HG02678 (cell line): ENCODE results near the gene CACNG8.

ENCODE experiments used
- ATAC-seq: cut with Tn5 transposase; IDR thresholded peaks from one replicate; pipeline ENCODE4 v1.9.1; 2021; ENCODE audit warnings: mild to moderate bottlenecking, moderate library complexity; ENCODE audit not compliant: unreplicated experiment

The CACNG8 gene

DNA sequence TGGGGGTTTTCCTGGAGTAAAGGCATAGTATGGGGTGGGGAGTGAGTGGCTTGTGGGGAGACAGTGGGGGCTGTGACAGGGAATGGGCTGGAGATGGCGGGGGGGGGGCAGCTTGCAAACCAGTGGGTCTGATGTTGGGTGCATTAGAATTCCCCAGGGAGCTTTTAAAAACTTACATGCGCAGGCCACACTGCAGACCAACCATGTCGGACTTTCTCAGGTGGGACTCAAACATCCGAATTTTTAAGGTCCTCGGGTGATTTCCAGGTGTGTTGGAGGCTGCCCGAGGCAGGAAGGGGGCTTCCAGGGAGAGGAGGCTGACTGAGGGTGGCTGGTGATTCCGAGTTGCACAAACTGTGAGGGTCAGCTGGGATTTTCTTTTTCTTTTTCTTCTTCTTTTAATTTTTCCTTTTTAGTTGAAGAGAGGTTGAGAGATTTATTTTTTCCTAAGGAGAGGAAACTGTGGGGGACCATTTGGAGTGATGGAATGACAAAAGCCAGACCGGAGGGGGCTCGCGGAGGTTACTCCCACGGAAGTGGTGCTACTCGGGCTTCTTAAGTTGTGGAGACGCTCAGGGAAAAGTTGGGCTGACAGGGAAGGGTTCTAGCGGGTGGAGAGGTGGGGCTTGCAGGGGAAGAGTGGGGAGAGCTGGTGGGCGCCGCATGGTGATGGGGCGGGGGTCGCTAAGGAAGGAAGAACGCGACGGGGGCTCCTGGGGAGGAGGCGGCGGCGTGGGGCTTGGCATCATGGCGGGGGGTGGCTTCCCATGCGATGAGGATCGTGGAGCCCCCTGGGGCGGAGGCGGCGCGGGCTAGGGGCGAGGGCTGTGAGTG lies 997 bp upstream of the CACNG8 start:
- ATAC-seq, result no peak

DNA sequence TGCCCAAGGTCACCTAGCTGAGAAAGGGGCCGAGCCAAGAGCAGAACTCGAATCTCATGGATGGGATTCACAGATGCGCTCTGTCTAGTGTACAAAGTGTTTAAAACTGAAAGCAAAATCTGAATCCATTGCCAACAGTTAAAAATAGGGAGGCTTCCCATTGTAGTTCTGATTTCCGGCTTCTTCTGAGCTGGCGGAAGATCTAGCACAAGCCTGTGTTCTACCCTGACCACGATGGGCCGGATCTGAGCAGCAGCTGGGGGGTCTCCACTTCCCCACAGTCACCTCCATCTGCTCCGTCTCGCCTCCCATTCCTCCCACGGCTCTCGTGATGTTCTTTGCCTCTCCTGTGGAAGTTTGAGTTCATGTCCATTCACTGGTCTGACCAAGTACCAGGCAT lies 2.4 kb downstream of the CACNG8 start:
- ATAC-seq, result no peak

DNA sequence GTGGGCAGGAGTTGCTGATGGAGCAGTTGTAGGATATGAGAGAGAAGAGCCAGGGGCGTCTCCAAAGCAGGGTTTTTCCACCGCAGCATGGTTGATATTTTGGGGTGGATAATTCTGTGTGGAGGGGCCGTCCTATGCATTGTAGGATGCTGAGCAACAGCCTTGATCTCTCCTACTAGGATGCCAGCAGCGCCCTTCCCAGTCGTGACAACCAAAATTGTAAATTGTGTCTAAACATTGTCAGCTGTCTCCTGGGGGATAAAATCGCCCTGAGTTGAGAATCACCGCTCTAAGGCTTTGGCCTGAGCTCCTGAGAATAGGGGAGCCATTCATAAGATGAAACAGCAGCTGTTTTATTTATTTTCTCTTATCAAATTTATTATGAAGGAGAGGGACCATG lies 4.2 kb downstream of the CACNG8 start:
- ATAC-seq, result no peak

DNA sequence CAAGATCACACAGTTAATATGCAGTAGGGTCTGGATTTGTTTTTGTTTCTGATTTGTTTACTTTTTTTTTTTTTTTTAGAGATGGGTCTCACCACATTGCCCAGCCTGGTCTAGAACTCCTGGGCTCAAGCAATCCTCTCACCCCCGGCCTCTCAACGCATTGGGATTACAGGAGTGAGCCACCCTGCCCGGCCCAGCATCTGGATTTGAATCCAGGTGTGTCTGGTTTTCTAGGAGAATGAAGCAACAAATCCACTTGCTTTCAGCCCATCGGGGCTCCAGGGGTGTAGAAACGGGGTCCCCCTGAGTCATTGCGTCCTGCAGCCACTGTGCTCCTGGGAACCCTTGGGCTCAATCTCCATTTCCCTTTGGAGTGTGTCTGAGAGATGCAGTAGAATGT lies 6.6 kb downstream of the CACNG8 start:
- ATAC-seq, result no peak

DNA sequence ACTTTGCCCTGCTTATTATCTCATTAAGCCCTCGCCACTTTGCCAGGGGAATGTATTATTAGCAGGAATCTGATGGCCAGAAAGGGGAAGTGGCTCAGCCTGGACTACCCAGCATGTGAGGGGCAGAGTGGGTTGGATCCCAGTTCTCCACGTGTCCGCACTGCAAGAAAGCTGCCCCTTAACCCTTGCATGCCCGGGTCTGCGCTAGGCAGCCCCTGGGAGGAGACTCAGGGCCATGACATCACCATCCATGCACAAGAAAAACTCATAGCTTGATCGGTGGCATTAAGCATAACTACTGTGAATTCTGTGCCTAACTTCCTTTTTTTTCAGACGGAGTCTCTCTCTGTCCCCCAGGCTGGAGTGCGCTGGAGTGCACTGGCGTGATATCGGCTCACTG lies 8.9 kb downstream of the CACNG8 start:
- no peak for ATAC-seq

DNA sequence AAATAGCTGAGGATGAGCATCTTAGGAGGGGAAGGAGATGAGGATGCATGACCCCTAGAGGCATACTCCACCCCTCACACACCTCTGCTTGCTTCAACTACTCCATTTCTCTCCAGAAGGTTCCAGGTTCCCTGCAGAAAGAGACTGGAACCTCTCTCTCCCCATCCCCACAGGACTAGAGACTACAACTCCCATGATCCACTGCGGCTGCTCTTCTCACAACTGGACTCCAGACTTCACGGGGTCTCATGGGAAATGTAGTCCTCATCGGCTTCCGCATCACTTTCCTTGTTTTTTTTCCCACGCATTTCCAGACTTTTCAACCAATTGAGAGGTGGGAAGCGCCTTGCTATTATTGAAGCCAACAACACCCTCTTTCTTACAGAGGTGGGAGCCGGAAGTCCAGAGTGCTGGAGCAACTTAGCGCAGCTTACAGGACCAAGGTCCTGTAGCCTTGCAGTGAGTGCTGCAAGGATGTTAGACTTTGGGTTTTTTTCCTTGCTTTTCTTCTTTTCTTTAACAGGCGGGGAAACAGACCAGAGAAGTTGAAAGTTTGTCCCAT lies 14.8 kb downstream of the CACNG8 start:
- no peak for ATAC-seq

DNA sequence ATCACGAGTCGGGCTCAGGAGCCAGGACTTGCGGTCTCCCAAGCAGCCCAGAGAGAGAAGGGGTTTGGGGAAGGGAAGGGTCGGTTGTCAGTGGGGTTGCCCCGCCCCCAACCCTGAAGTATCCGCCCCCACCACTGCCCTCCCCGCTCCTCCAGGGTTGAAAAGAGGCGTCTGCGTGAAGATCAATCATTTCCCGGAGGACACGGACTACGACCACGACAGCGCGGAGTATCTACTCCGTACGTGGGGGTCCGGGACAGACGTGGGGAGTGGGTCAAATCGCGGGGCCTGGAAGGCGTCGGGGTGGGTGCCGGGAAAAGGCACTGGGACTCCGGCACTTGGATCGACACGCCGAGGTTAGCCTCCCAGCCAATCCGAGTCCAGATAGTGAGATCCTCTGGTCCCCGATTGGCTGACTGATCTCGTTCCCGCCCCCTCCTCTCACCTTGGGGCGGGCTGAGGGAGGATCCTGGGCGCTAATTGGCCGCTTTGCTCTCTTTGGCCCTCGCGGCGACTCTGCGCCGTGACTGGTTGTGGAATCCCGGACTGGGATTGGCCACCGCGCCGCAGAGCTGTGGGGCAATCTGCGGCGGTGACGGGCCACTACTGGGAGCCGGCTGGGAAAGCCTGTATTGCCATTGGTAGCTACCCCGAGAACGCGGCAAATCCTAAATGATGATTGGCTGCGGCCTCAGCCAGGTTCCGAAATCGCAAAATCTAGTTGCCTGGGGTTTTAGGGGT lies 15.4 kb downstream of the CACNG8 start:
- ATAC-seq, result no peak

DNA sequence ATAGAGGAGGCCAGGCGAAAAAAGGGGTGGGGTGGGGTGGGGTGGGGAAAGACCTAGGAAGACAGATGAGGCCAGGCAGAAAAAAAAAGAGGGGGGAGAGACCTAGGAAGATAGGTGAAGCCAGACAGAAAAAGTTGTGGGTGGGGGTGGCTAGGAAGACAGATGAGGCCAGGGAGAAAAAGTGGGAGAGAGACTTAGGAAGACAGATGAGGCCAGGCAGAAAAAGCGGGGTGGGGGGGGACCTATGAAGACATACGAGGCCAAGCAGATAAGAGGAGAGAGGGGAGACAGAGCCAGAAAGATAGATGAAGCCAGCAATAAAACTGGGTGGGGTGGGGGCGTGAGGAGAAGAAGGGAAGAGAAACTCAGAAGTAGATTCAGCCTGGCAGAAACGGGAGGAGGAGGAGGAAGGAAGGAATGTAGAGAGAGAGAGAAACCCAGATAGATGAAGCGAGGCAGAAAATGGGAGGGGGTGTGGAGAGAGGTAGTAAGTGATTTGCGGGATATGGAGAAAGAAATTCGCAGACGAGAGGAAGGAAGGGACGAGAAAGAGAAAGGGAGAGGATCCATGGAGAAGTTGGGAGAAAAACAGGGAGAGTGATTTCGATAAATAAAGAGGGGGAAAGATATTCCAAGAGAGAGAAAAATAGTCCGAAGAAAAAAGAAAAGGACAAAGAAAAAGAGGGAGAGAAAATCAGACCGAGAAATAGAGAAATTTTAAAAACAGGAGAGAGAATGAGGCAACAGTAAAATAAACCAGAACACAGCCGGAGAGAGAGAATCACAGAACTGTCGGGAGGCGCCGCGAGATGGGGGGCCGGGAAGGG lies 16.5 kb downstream of the CACNG8 start:
- no peak for ATAC-seq

DNA sequence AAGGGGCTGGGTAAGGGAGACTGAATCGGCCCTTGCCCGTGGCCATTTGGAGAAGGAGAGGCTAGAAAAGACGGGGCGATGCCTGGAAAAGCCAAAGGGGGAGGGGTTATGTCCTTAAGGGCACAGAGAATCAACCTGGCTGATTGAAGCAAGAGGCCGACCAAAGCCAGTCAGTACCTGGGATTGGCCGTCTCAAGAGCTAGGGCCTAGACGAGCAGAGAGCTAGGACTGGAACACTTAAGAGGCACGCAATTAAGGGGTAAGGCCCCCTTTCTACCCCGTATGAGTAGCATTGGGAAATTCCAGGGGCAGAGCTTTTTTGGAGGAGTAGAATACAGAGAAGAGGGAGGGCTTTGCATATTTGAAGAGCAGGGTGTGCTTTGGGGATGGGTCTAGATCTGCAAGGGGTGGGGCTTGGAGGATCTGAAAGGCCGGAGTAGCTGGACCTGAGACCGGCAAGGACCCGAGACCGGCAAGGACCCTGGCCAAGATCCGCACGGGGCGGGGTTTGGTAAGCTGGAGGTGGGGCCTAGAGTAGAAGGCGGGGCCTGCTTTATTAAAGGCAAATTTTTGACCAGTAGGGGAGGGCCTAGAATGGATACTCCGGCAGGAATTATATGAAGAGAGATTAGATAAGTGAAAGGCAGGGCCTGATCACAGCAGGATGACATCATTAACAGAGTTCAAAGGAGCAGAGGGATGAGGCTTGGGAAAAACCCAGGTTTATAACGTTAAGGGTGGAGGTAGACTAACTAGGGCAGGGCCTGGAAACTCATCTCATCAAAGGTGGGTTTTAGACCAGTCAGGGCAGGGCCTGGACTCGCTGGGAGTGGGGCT lies 18.0 kb downstream of the CACNG8 start:
- no peak for ATAC-seq

DNA sequence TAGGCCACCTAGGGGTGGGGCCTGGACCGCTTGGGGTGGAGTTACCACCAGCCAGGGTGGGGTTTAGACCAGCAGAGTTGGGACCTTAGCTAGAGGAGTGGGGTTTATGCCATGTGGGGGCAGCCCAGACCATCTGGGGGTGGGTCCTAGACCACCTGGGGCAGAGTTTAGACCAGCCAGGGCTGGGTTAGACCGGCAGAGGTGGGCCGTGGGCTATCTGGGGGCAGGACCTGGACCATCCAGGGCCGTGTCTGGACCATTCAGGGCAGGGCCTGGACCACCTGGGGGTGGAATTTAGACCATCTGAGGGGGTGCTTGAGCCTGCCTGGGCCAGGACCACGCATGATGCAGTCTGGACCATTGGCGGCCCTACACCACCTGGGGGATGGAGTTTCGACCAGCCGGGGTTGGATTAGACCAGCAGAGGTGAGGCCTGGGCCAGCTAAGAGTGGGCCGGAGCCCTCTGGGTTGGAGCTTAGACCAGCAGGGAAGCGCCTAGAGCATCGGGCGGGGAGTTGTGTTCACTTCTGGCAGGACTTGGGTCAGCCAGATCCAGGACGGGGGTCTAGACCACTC lies 18.7 kb downstream of the CACNG8 start:
- ATAC-seq, result no peak

DNA sequence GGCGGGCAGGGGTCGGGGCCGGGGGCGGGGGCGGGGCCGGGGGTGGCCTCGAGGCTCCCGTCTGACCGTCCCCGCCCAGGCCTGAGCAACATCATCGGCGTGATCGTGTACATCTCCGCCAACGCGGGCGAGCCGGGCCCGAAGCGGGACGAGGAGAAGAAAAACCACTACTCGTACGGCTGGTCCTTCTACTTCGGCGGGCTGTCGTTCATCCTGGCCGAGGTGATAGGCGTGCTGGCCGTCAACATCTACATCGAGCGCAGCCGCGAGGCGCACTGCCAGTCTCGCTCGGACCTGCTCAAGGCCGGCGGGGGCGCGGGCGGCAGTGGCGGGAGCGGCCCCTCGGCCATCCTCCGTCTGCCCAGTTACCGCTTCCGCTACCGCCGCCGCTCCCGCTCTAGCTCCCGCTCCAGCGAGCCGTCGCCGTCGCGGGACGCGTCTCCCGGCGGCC lies 19.3 kb downstream of the CACNG8 start:
- no peak for ATAC-seq

DNA sequence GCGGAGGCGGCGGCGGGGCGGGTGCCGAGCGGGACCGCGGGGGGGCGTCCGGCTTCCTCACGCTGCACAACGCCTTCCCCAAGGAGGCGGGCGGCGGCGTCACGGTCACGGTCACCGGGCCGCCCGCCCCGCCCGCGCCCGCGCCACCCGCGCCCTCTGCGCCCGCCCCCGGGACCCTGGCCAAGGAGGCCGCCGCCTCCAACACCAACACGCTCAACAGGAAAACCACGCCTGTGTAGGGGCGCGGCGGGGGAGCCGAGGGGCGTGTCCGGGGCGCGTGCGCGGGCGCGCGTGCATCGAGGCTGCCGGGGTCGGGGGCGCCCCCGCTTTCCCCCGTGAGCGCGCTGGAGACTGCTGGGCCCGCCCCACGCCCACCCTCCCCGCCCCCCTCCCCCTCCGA lies 19.9 kb downstream of the CACNG8 start:
- ATAC-seq, result no peak

DNA sequence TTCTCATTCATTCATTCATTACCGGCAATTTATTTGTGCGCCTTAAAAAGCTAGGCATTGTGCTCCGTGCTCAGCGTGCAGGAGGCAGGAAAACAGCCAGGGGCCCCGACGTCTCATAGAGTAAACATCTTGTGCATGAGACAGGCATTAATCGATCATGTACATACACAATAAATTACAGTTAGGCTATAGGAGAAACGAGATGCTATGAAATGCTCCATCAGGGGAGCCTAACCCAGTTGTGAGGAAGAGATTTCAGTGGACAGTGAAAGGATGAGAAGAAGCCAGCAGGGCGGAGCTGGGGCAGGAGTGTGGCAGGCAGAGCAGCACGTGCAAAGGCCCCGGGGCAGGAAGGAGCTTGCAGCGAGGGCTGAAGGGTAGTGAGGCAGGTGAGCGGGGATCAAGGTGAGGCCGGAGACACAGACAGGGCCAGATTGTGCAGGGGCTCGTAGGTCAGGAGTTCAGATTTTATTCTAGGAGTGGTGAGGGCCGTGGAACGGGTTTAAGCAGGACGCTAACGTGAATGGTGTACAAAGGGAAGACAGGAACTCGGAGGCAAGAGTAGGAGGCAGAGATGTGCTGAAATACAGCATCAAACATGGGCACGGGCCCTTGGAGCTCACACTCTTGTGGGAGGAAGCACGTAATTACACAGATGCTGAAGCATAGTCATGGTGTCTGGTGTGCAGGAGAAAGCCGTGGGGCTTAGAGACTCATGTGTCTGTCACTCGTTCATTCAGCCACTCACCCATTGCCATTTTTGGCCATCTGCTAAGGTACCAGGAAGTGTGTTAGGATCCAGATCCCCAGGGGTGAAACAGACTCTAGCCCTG lies 20.9 kb downstream of the CACNG8 start:
- no peak for ATAC-seq

DNA sequence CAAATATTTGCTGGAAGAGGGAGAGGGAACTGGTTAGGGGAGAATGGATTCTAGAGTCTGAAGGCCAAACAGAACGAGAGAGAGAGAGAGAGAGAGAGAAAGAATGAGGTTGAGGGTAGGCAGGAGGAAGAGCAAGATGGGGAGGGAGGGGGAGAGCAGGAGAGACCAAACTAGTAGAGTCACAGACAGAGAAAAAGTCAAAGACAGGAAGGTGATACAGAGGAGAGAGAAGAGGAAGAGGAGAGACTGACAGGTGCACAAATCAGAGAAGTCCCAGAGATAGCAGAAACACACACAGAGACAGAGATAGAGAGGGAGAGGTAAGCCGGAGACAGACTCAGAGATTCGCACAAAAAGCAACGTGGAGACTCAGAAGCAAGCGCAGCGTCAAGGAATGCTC lies 23.1 kb downstream of the CACNG8 start:
- no peak for ATAC-seq

DNA sequence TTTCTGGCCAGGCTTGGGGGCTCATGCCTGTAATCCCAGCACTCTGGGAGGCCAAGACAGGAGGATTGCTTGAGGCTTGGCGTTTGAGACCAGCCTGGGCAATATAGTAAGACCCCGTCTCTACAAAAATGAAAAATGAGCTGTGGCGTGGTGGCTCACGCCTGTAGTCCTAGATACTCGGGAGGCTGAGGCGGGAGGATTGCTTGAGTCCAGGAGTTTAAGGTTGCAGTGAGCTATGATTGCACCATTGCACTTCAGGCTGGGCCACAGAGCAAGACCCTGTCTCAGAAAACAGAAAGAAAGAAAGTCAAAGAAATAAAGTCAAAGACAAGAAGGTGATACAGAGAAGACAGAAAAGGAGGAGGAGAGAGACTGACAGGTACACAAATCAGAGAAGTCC lies 26.2 kb downstream of the CACNG8 start:
- no peak for ATAC-seq

DNA sequence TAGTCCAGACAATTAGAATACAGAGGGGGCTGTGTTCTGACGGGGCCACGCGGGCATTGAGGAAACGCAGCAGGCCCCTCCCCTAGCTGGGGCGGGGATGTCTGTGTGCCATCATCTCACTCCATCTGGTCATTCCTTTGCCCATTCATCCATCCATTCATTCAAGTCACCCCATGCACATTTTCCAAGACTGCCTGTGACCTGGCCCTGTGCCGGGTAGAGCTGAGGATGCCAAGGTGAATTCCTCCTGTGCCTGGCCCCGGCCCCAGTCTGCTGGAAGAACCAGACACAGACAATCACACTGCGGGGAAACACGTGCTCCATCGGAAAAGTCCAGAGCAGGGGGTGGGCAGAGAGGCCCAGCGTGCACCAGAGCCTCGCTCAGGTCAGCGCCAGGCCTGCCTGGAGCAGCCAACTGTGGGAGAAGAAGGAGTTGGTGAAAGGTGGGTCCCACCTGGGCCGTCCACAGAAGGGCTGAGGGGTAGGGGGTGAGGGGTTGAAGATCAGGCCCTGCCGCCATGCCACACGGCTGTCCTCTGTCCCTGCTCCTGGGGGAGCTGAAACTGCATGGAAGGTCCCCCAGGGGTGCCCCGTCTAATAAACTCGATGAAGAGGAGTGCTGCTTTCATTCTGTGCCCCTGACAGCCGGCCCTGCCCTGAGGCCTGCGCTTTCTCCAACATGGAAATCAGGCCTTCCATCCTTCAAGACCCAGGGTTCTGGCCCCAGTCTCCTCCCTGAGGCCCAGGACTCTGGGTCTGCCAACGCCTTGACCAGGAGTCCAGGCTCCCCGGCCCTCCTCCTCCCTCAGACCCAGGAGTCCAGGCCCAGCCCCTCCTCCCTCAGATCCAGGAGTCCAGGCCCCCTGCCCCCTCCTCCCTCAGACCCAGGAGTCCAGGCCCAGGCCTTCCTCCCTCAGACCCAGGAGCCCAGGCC lies 27.1 kb downstream of the CACNG8 start:
- no peak for ATAC-seq

DNA sequence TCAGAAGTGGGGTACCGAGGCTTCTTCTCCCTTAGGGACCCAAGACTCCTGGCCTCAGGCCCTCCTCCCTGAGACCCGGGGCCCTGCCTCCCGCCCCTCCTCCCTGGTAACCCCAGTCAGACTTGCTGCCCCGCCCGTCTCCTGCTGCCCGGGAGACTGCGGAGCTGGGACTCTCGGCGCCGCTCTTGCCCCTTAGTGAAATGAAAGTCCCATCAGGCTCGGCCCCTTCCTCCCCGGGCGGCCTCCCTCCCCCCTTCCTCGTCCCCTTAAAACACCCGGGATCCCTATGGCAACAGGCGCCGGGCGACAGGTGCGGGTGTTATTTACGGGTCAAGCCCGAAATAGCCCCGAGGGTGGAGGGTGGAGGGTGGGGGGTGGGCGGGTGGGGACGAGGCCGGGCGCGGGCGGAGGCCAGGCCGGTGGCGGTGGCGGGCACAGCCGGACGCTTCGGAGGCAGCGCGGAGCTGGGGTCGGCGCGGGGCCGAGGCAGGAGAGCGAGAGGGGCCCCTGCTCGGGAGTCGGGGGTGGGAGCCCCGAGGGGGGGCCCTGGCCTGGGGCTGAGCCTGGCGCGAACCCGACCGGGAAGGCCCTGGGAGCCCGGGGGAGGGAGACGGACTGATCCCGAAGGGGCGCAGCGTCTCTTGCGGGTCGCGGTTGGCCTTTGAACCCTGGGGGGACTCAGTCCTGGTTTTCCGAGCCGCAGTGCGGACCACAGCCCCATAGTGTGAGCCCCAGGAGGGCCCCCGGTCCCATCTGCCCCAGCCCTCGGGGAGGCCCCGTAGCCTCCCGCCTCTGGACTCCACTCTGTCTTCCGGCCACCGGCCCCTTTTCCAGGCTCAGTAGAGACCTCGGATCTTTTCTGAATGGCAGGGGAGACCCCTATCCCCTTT lies 28.7 kb downstream of the CACNG8 start, which contains the start of gene CACNG6:
TSS of gene CACNG6 (plus strand) at position 414 of the 890 bp plus-strand sequence. CDS start 1,241 bp downstream, outside the sequence.
- ATAC-seq, result no peak
